NB4 (cell line): Measurements from ENCODE around the gene SPON1.

ENCODE experiments used
- DNase-seq: peaks from one replicate; pipeline ENCODE4 v3.0.0; 2010; ENCODE audit warnings: low read depth
- H3K4me3 ChIP-seq: one replicate; pipeline ENCODE4 v1.5.1; 2011; ENCODE audit warnings: mild to moderate bottlenecking, low read depth, low read length, moderate library complexity
- MYC ChIP-seq: IDR thresholded peaks from 2 replicates; pipeline ENCODE4 v1.6.1; 2011; ENCODE audit warnings: low read depth, low read length
- POLR2A ChIP-seq: IDR thresholded peaks from 2 replicates; pipeline ENCODE4 v1.6.1; 2011; ENCODE audit warnings: mild to moderate bottlenecking; ENCODE audit not compliant: insufficient read length; ENCODE audit errors: extremely low read depth
- TF ChIP-seq, protein P1 (sequence below): IDR thresholded peaks from one replicate; pipeline ENCODE4 v1.5.1; 2012; ENCODE audit warnings: low read depth, low read length
- TF ChIP-seq, protein P2 (sequence below): IDR thresholded peaks from 2 replicates; pipeline ENCODE4 v1.6.1; 2011; ENCODE audit warnings: low read depth, low read length

The SPON1 gene

DNA sequence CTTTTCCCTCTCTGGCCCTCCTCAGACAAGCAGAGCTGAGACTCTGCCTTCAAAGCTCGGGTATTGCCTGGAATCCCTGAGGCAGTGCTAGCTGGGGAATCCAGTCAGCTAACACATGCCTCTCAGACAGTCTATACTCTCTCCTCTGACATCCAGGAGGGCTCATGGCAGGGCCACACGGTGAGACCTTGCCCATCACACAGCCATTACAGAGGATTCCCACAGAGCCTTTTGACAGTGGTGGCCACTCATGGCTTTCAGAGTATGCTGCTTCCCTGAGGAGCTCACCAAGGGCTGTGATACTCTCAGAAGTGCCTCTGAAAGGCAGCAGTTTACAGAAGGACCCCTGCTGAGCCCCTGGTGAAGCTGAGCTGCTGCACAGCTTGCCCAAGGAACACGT lies 231.1 kb downstream of the SPON1 start:
- TF ChIP-seq, protein P1, sequence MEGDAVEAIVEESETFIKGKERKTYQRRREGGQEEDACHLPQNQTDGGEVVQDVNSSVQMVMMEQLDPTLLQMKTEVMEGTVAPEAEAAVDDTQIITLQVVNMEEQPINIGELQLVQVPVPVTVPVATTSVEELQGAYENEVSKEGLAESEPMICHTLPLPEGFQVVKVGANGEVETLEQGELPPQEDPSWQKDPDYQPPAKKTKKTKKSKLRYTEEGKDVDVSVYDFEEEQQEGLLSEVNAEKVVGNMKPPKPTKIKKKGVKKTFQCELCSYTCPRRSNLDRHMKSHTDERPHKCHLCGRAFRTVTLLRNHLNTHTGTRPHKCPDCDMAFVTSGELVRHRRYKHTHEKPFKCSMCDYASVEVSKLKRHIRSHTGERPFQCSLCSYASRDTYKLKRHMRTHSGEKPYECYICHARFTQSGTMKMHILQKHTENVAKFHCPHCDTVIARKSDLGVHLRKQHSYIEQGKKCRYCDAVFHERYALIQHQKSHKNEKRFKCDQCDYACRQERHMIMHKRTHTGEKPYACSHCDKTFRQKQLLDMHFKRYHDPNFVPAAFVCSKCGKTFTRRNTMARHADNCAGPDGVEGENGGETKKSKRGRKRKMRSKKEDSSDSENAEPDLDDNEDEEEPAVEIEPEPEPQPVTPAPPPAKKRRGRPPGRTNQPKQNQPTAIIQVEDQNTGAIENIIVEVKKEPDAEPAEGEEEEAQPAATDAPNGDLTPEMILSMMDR: no peak
- TF ChIP-seq MYC (no peak), POLR2A (no peak)
- TF ChIP-seq, protein P2, sequence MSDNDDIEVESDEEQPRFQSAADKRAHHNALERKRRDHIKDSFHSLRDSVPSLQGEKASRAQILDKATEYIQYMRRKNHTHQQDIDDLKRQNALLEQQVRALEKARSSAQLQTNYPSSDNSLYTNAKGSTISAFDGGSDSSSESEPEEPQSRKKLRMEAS: no peak
- DNase-seq: no peak
- H3K4me3 ChIP-seq: no peak overlapping the region

DNA sequence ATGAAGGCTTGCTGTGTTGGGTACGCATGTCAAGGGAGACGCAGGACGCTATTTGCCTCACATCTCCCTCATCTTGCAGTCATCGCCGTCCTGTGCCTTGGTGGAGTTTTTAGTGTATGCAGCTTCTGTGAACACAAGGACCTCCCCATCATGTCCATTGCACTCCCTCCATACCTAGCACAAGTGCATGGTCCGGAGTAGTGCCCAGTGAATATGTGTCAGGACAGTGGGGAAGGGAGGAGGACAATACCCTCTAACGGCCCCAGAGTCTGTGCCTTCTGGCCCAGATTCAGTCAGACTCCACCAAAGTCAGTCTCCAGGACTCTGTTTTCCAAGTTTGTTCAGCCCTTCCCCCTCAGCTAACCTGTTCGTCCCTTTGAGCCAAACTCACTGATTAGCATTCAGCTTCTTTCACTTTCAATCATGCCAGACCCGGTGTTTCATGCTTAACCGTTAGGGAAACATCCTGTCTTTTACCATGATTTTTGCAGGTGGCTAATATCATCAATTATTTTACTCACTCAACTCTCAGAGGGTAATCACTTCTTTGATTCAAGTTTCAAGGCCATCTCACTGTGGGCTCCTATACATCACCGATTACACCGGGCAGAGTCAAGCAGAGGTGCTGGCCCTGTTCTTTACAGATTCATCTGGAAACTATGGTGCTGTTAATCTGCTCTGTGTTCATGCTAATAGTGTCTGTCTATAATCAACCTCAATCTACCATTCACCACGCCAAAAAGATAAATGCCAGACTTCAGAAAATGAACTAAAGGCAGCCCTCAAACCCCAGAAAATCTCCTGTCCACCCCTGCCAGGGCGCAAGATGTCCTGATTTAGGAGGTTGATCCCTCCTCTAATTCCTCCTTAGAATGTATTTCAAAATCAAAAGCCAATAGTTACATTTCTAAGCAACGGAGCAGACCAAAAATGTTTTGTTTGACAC lies 240.0 kb downstream of the SPON1 start:
- TF ChIP-seq, protein P1: no peak
- no peak for TF ChIP-seq MYC
- DNase-seq: no peak
- H3K4me3 ChIP-seq: no peak overlapping the region

DNA sequence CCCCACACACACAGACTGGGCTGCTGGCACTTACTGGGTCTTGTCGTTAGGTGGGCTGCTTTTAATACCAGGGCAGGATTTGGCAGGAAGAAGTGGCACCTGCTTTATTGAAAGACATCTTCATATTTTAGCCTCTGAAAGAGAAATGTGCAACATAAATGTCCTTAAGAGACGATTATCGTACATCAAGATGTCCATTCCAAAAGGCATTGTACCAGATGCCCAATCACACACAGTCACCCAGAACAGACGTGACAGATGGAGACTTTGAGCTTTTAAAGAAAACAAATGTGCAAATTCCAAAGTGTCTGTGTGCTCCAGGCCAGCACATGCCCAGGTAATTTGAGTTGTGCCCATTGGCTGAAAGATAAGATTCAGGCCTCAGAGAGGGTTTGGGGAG lies 240.8 kb downstream of the SPON1 start:
- H3K4me3 ChIP-seq: no peak overlapping the region
- no peak for DNase-seq
- TF ChIP-seq POLR2A (no peak), MYC (no peak)
- TF ChIP-seq, protein P2: no peak
- TF ChIP-seq, protein P1: no peak

DNA sequence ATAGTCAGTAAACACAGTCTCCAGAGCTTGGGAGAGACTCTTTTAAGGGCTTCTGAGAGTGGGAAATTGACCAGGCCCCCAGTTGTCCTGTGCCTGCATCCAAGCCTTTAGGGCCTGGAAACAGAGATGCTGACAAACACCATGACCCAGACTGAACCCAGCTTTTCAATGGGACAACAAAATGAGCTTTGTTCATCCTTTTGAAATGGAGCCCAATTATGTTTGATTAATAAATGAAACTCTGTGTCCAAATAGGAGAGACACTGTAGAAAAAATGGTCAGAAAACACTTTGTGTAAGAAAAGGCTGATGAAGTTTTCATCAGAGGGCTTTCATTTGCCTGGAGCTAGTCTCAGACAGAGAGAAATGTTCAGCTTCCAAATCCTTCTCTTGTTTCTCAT lies 250.5 kb downstream of the SPON1 start:
- TF ChIP-seq, protein P1: no peak
- no peak for TF ChIP-seq MYC
- TF ChIP-seq, protein P2: no peak
- no peak for TF ChIP-seq POLR2A
- H3K4me3 ChIP-seq: no peak overlapping the region
- no peak for DNase-seq

DNA sequence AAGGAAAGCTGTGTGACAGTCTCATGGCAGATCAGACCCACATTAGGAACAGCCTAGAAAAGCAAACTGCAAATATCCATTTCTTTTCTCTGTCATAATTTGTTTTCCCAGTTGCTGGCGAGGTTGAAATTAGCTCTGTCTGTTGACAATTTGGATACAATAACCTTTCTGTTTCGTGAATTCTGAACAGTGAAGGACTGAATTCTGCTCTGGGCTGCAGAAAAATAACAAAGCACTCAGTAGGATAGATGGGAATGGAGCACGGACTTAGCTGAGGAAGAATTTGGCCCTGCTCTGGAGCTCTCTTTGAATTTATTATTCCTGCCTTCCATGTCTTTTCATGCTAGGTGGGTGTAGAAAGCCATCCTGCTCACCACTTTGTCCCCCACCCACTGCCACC lies 256.2 kb downstream of the SPON1 start:
- H3K4me3 ChIP-seq: no peak overlapping the region
- no peak for DNase-seq
- TF ChIP-seq POLR2A (no peak), MYC (no peak)
- TF ChIP-seq, protein P1: no peak
- TF ChIP-seq, protein P2: no peak
